Suprapubic skin (tissue), 4 donors: ENCODE data around the gene SNX9. TPM values are rescaled to one million over a fixed set of nuclear protein-coding genes. Genes with fewer than 3 reads are reported as not detected.

ENCODE experiments used
- DNase-seq, 2 donors: peaks; one replicate each; pipeline ENCODE4 v3.0.0-alpha.2; 2019; ENCODE audit warnings: low spot score in 2 of 2
- H3K27ac ChIP-seq: fragments of 200-600 bp; sonication (generic); one replicate; pipeline ENCODE4 v1.5.1; 2019
- H3K27me3 ChIP-seq: fragments of 200-600 bp; sonication (generic); one replicate; pipeline ENCODE4 v1.5.1; 2019
- H3K36me3 ChIP-seq: fragments of 200-600 bp; sonication (generic); one replicate; pipeline ENCODE4 v1.5.1; 2019
- H3K4me1 ChIP-seq: fragments of 200-600 bp; sonication (generic); one replicate; pipeline ENCODE4 v1.5.1; 2019
- H3K4me3 ChIP-seq: fragments of 200-600 bp; sonication (generic); one replicate; pipeline ENCODE4 v1.5.1; 2019; ENCODE audit warnings: mild to moderate bottlenecking
- H3K9me3 ChIP-seq: fragments of 200-600 bp; sonication (generic); one replicate; pipeline ENCODE4 v1.5.1; 2019
- EP300 ChIP-seq: sonication (generic); formaldehyde crosslinking; IDR thresholded peaks from one replicate; pipeline ENCODE4 v1.6.1; 2017; ENCODE audit warnings: antibody characterized with exemption
- POLR2A ChIP-seq, 2 donors: fragments of 450-650 bp; IDR thresholded peaks; one replicate each; pipeline ENCODE4 v1.6.1; 2017; ENCODE audit warnings: antibody characterized with exemption in 2 of 2, mild to moderate bottlenecking in 2 of 2, moderate library complexity in 2 of 2
- POLR2AphosphoS5 ChIP-seq, 3 donors: sonication (generic); formaldehyde crosslinking; IDR thresholded peaks; one replicate each; pipeline ENCODE4 v1.6.1; 2017; ENCODE audit warnings: antibody characterized with exemption in 3 of 3
- WGBS: methylation state at CpG from one replicate; pipeline ENCODE4 v1.1.5; 2018; 5-methylcytosine and 5-hydroxymethylcytosine counted together
- total RNA-seq, 4 donors: library from RNA; depleted of rRNA; stranded (reverse); fragments of >200 nt; gene quantifications; one replicate each; pipeline ENCODE4 v1.1.0, GENCODE V29; 2016
- TF ChIP-seq, protein P1 (sequence below), 2 donors: fragments of 200-600 bp in 1 of 2; fragments of 450-650 bp in 1 of 2; sonication (generic) in 1 of 2; IDR thresholded peaks; one replicate each; pipeline ENCODE4 v1.5.1; 2016 to 2019; ENCODE audit warnings: antibody characterized with exemption in 2 of 2, mild to moderate bottlenecking in 1 of 2, moderate library complexity in 1 of 2

The SNX9 gene
- total RNA-seq, 4 donors from 2014 or later: 30.4 to 44.2 (median 35.8) TPM

DNA sequence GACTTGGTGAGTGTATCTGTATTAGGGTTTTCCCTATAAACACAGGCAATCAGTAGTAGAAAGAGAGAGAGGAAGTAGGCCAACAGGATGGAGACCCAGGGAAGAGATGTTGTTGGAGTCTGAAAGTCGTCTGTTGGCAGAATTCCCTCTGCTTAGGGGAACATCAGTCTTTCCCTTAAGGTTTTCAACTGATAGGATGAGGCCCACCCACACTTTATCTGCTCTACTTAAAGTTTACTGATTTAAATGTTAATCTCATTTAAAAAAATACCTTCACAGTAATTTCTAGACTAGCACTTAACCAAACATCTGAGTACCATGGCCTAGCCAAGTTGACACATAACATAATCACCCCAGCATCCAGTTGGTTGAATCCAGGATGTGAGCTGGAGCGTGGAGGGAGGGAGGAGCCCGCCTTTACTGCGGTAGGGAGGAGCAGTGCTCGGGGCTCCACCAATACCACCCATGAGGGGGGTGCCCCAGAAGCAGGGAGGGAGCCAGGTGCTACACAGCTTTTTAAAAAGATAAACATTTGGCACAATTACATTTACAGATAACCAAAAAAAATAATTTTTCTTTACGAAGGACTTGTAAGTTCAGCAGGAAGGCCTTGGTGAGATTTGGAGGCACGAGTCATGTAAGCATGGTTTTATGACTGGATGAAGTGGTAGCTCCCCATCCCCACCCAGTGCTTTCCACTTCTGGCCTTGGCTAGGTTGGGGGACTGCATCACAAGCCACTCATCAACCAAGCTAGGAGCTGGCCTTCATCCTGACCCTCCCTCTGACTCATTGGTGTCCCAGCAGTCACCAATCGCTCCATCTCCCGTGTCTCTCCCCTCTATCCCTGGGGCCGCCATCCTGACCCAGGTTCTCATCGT lies 18.4 kb upstream of the SNX9 start:
- no peak for DNase-seq
- TF ChIP-seq POLR2AphosphoS5 (IDR thresholded peaks at IDR 0.05) (no peak), POLR2A (IDR thresholded peaks at IDR 0.05) (no peak), EP300 (no peak)
- TF ChIP-seq, protein P1, sequence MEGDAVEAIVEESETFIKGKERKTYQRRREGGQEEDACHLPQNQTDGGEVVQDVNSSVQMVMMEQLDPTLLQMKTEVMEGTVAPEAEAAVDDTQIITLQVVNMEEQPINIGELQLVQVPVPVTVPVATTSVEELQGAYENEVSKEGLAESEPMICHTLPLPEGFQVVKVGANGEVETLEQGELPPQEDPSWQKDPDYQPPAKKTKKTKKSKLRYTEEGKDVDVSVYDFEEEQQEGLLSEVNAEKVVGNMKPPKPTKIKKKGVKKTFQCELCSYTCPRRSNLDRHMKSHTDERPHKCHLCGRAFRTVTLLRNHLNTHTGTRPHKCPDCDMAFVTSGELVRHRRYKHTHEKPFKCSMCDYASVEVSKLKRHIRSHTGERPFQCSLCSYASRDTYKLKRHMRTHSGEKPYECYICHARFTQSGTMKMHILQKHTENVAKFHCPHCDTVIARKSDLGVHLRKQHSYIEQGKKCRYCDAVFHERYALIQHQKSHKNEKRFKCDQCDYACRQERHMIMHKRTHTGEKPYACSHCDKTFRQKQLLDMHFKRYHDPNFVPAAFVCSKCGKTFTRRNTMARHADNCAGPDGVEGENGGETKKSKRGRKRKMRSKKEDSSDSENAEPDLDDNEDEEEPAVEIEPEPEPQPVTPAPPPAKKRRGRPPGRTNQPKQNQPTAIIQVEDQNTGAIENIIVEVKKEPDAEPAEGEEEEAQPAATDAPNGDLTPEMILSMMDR (IDR thresholded peaks at IDR 0.05): no peak
- Histone ChIP-seq H3K27me3 (no peaks in the 10 kb centered on the region), H3K27ac (no peak overlapping the region), H3K36me3 (no peaks in the 10 kb centered on the region), H3K4me1 (no peaks in the 10 kb centered on the region), H3K9me3 (no peaks in the 10 kb centered on the region), H3K4me3 (no peak overlapping the region)
- WGBS: 91% methylated on average over 11 of the region's 11 CpGs

- H3K4me1 ChIP-seq: no peaks in the 10 kb centered on the region
- H3K36me3 ChIP-seq: no peaks in the 10 kb centered on the region
- DNase-seq: no peak
- TF ChIP-seq POLR2A (IDR thresholded peaks at IDR 0.05) (no peak), POLR2AphosphoS5 (IDR thresholded peaks at IDR 0.05) (no peak), EP300 (no peak)
- TF ChIP-seq, protein P1 (IDR thresholded peaks at IDR 0.05): no peak
- no peaks in the 10 kb centered on the region for H3K27me3 ChIP-seq
- H3K9me3 ChIP-seq: no peaks in the 10 kb centered on the region
- WGBS: 49% methylated on average over 3 of the region's 3 CpGs
- H3K4me3 ChIP-seq: no peak overlapping the region
- H3K27ac ChIP-seq: no peak overlapping the region
These were observed 16.8 kb upstream of the SNX9 start for GRCh38 chr6:157806131-157806855.

GRCh38 chr6:157806856-157807215 lies 16.2 kb upstream of the SNX9 start:
- Histone ChIP-seq H3K4me1 (no peaks in the 10 kb centered on the region), H3K9me3 (no peaks in the 10 kb centered on the region), H3K36me3 (no peaks in the 10 kb centered on the region), H3K27me3 (no peaks in the 10 kb centered on the region), H3K4me3 (no peak overlapping the region), H3K27ac (no peak overlapping the region)
- TF ChIP-seq POLR2AphosphoS5 (IDR thresholded peaks at IDR 0.05) (no peak), POLR2A (IDR thresholded peaks at IDR 0.05) (no peak), EP300 (no peak)
- TF ChIP-seq, protein P1 (IDR thresholded peaks at IDR 0.05): no peak
- 96% methylated on average over 3 of the region's 3 CpGs for WGBS
- DNase-seq: no peak

GRCh38 chr6:157808405-157808950 lies 14.6 kb upstream of the SNX9 start:
- H3K9me3 ChIP-seq: no peaks in the 10 kb centered on the region
- TF ChIP-seq, protein P1 (IDR thresholded peaks at IDR 0.05): no peak
- TF ChIP-seq POLR2A (IDR thresholded peaks at IDR 0.05): no peak
- 96% methylated on average over 2 of the region's 2 CpGs for WGBS
- DNase-seq: no peak
- no peak overlapping the region for H3K4me3 ChIP-seq
- H3K27me3 ChIP-seq: no peaks in the 10 kb centered on the region
- no peaks in the 10 kb centered on the region for H3K36me3 ChIP-seq
- no peak overlapping the region for H3K27ac ChIP-seq
- peaks cover 11% of the 10 kb centered on the region for H3K4me1 ChIP-seq

GRCh38 chr6:157809613-157810012 lies 13.4 kb upstream of the SNX9 start:
- H3K36me3 ChIP-seq: no peaks in the 10 kb centered on the region
- 60% methylated on average over 1 of the region's 1 CpG for WGBS
- no peaks in the 10 kb centered on the region for H3K9me3 ChIP-seq
- no peak for DNase-seq
- H3K27me3 ChIP-seq: no peaks in the 10 kb centered on the region
- no peak overlapping the region for H3K27ac ChIP-seq
- H3K4me1 ChIP-seq: peaks cover 22% of the 10 kb centered on the region
- no peak for TF ChIP-seq POLR2A (IDR thresholded peaks at IDR 0.05)
- no peak for TF ChIP-seq EP300
- no peak for TF ChIP-seq POLR2AphosphoS5 (IDR thresholded peaks at IDR 0.05)
- TF ChIP-seq, protein P1 (IDR thresholded peaks at IDR 0.05): no peak
- no peak overlapping the region for H3K4me3 ChIP-seq
